ENCODE measurements around the gene SEL1L.
A peak's percentile ranks its signal among the peaks of the same experiment; 100 is the strongest.
"Not testable (repeated sequence)": the region's sequence is repeated elsewhere in the genome, so short reads cannot be mapped to it uniquely, and the experiment has no call there.

SEL1L gene

DNA sequence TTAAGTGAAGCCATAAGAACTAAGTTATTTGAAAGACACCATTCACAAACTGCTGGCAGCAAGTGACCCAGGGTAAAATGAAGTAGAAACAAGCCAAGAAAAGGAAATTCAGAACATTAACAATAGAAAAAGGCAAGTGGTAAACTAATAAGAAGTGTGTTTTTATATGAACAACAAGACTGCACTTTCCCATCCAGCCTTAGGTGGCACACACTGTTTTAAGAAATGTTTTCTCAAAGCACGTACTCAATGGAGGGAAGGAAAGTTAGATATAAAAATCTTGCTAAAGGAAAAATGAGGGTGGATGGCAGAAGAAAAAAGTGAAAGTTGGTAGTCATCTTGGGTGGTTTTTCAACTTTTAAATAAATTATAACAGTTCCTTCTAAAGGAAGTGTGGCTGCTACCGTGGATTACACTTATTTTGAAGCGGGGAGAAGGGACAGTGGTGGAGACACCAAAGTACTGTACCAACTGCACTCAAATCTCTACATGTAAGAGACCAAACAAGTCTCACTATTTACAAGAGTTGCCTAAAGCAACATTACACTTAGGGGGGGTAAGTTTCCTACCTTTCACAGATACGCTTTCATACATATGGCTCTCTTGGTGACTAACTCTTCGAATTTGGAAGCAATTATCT is 58.8 kb downstream of the SEL1L start:
- DNase-seq (ENCODE audit: low spot score) = no peak

DNA sequence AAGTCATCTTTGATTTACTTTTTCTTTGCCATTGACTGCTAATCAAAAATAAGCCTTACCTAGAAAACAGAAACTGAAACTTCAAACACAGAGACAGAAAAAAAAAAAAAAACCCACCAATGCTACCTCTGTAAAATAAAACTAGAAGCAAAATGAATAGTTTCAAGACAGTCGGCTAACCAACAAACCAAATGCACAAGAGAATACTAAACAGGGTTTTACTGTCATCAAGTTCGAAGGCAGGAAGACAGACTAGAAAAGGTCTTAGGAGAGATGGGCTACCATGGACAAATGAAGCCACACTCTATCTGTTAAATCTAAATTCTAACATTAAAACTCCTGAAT is 59.5 kb downstream of the SEL1L start:
- no peak for DNase-seq (ENCODE audit: low spot score)

DNA sequence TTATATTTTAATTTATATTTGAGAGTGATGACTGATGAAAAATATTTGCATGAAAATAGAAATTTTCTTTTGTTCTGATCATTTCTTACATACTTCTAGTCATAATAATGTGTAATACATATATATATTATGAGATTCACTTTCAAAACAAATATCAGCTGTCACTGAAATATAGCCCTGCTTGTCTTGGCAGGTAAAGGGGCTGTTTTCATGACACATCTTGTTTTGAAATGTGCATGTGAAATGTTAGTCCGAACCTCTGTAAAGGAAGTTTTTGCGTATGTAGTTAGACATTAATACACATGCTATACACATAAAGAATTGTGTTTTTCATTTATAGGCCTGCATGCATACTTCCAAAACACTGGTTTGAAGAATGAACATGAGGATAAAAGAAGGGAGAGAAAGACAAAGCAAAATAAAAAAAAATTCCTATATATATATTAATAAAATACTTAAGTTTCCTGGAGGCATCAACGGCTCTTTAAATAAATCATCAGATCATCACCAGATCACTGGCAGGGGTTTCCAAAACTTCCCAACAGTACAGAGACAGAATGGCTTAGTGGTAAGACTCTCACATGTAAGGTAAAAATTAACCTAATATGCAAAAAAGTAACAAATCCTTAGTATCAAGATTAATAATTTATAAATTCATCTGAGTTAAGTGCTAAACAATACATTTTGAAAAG is 60.1 kb downstream of the SEL1L start:
- DNase-seq (ENCODE audit: low spot score) = no peak

DNA sequence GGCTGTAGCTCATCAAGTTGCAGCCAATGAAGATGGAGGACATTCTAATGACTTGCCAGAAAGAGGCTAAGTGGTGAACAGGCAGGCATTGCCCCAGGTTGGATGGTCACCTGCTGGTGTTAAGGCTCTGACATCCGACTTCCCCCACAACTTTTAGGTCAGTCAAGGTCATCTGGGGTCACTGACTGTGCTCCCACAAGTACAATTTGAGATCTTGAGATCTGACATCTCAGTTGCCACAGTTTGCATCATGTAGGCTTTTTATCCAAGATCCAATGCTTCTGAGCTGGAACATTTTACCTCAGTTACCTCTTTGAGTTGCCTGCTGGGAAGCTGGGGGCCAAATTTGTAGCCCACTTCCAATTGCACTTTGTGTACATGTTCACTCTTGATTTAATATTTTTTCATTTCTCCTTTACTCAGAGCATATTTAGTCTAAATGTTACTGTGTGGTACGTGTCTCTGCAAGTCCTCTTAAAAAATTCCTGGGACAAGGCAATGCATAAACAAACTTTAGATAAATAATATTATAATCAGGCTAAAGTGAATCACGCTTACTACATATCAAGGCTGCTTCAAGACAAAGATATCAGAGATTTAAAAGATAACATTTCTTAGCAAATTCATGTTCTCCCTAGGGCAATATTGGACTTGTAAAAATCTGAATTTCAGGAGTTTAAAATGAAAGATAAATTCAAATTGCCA is 61.4 kb downstream of the SEL1L start:
- no peak for DNase-seq (ENCODE audit: low spot score)

DNA sequence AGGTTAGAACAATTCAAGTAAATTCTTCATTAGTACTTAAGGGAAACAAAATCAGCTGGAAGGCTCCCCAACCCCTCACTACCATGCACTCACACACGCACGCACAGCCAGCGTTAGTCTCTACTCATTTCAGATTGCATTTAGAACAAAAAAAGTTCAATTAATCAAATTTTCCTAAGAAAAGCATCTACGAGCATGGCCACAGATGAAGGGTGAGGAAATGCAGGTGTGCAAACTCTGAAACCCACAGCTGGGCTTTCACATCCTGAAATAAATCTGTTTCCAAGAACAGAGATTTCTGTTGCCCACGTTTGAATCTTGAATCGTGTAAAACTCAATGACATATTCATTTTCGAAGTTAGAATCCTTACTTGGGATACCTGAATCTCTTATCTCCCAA is 62.6 kb downstream of the SEL1L start:
- DNase-seq (ENCODE audit: low spot score) = no peak

DNA sequence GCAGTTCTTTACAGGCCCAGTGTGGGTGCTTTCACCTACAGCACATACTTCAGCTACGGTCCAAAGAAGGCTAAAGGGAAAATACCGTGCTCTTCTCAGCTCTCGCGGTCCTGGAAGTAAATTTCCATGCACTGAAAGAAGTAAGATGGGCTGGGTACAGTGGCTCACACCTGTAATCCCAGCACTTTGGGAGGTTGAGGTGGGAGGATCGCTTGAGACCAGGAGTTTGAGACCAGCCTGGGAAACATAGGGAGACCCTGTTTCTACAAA is 63.2 kb downstream of the SEL1L start:
- not testable (repeated sequence) for DNase-seq (ENCODE audit: low spot score)

DNA sequence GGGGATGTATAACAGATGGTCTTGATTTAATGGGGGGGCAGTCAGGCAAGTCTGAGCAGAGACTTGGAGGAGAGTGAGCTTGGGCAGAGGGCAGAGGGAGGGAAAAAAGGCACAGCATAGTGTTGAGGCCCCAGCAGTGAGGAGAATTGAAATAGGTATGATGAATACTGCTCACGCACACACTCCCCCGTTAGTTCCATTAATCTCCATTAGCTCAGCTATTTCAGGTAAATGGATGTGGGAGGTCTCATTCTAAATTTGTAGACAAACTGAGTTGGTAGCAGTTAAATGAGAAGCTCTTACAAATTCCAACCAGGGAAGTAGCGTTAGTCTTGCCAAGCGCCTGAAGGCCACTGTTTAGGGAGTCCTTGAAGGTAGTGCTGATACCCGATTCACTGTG is 66.8 kb downstream of the SEL1L start:
- DNase-seq (ENCODE audit: low spot score) = no peak

DNA sequence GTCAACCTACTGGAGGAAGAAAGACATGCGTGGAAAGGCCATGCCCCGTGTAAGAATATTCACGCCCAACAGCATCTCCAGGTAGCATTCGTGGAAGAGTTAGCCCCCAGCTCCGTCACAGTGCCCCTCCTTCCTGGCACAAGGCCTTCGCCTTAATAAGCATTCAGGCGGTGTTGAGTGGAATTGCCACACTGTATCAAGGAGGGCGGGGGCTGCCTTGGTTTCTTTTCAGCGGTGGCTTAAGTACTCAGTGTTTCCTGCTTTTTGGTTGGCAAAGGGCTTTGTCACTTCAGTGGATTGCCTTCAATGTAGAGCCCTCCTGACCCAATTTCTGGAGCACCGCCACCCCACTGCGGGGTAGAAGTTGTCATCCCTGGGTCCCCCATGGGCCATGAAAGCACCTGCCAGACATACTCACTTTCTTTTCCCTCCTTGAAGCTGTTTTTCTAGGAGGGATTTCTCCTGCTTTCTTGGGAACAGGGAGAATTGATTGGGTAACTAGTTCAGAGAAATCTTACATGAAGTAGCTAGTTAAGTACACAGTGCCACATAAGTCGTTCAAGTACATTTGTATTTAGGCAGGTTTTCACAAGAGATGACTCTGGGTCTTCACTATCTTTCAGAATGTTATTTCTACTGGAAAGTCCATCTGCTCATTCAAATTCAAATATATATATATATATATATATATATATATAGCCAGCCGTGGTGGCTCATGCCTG is 68.0 kb downstream of the SEL1L start:
- no peak for DNase-seq (ENCODE audit: low spot score)

DNA sequence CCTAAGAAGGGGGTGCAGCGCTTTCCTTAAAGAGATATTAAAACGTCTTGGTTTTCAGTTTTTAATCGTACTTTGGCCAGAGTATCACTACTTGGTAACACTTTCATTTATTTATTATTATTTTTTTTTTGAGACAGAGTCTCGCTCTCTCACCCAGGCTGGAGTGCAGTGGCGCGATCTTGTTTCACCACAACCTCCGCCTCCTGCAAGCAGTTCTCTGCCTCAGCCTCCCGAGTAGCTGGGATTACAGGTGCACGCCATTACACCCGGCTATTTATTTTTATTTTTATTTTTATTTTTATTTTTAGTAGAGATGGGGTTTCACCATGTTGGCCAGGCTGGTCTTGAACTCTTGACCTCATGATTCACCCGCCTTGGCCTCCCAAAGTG is 68.7 kb downstream of the SEL1L start:
- DNase-seq (ENCODE audit: low spot score) = not testable (repeated sequence)

DNA sequence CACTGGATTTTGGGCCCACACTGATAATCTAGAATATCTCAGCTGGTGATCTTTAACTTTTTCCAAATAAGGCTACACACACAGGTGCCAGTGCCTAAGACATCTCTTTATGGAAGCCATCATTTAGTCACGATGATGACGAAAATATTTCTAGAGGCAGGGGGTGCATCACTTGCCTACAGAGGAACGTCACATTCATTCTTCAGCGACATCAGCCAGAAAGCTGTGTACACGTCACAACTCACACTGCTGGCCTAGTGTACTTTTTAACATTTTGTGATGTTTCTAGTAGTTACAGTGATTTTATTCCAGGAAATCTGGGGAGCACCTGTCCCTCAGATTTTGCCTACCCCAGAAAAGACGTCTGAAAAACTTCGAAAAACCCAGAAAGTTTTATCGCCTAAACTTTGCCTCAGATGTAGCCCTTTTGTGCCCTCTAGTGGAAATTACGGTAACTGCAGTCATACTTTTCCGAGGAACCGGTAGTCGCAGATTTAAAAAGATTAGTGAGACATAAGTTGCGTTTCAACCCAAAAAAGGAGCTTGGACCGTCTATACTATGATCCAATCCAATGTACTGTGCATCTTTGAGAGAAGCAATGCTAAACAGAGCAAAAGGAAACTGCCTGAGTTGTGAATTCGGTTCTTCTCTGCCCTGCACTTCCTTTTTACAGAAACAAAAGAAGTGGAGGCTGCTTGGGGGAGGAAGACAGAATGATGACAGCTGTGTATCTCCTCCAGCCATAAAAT is 69.2 kb downstream of the SEL1L start:
- peak; percentile 57 for DNase-seq (ENCODE audit: low spot score)

DNA sequence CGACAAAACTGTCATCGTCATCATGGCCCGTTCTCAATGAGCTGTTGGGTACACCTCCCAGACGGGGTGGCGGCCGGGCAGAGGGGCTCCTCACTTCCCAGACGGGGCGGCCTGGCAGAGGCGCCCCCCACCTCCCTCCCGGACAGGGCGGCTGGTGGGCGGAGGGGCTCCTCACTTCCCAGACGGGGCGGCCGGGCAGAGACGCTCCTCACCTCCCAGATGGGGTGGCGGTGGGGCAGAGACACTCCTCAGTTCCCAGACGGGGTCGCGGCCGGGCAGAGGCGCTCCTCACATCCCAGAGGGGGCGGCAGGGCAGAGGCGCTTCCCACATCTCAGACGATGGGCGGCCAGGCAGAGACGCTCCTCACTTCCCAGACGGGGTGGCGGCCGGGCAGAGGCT is 71.3 kb downstream of the SEL1L start:
- DNase-seq (ENCODE audit: low spot score) = not testable (repeated sequence)

DNA sequence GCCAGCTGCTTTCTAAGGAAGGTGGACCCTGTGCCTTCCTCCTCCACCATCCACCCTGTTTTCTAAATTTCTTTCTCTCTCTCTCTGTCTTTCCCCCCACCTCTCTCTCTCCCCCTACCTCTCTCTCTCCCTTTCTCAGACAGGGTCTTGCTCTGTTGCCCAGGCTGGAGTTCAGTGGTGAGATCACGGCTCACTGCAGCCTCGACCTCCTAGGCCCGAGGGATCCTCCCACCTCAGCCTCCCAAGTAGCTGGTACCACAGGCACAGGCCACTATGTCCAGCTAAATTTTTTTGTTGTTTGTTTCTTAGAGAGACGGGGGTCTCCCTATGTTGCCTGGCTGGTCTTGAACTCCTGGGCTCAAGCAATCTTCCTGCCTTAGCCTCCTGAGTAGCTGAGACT is 73.7 kb downstream of the SEL1L start:
- no peak for DNase-seq (ENCODE audit: low spot score)

DNA sequence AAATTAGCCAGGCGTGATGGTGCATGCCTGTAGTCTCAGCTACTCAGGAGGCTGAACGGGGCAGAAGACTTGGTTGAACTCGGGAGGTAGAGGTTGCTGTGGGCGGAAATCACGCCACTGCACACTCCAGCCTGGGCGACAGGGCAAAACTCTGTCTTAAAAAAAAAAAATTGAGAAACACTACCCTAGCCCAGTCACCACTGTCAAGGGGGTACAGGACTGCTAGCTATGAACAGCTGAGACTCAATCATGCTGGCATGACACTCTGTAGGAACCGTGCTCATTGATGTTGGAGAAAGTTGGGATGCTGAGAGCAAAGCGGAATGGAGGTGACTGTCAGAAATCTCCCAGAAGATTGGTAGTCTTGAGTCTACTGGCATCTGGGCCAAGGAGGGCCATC is 75.3 kb downstream of the SEL1L start:
- no peak for DNase-seq (ENCODE audit: low spot score)

DNA sequence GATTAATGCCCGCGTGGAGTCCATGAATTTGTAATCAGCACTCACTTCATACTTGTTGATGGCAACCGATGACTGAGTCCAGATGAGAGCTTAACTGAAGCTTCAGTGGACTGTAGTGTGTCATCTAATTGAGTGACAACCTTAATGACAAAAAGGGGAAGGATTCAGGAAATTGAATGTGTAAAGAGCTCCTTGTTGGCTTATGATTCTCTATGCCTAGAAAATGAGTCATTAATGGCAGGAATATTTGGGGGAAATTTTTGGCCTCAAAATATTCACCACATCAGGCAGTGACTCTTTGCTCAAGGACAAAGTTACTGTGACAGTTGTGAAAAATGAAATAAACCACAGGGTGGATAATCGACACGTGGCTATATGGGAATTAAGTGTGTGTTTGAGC is 78.3 kb downstream of the SEL1L start:
- DNase-seq (ENCODE audit: low spot score) = no peak

DNA sequence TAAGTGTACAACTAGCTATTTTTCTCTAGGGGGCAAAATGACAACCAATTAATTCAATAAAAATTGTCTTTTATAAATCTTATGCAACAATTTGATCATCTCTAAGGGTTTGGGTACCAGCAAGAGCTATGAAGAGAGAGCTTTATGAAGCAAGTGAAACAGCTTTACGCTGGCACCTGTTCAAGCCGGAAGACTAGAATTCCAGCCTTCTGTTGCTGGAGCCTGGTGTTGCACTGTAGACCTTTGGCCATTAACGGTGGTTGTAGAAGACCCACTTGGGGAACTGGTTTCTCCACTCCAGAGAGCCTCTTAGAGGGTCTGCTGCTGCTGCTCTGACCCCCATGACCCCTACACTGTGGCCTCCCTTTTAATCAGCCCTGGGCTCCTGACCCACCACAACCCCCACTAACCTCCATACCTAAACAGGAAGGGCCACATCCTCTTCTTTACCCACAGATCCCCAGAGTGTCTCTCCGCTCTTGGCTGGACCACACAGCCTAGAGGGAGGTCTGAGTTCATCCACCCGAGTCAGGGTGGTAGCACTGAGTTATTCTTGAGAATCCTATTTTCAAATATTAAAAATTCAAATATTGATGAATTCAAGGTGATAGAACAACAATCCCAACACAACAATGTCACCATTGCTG is 79.0 kb downstream of the SEL1L start:
- DNase-seq (ENCODE audit: low spot score) = no peak

DNA sequence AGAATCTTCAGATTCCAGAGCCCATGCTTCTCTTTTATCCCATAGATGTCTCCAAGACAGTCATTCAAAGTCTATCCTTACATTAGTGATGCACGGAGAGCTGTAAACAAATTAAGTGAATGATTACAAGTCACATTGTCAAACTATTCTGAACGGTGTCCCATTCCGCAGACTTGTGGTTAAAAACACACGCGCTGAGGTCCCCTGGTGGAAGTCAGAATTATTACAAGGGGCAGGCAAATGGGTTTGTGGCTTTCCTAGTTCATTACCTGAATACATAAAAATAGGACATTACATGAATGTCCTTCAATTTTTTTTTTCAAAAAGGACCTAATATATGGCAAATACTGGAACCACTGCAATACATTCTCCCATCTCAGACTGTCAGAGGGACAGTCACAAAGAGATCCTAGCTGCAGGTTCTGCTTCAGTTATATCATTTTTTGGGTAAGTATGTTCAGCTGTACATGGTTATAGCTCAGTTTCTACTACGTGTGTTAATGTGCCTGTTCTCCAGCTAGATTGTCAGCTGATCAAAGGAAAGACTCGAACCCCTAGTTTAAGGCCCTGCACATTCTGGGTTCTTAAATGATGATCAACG is 80.4 kb downstream of the SEL1L start:
- peak; percentile 50 for DNase-seq (ENCODE audit: low spot score)

DNA sequence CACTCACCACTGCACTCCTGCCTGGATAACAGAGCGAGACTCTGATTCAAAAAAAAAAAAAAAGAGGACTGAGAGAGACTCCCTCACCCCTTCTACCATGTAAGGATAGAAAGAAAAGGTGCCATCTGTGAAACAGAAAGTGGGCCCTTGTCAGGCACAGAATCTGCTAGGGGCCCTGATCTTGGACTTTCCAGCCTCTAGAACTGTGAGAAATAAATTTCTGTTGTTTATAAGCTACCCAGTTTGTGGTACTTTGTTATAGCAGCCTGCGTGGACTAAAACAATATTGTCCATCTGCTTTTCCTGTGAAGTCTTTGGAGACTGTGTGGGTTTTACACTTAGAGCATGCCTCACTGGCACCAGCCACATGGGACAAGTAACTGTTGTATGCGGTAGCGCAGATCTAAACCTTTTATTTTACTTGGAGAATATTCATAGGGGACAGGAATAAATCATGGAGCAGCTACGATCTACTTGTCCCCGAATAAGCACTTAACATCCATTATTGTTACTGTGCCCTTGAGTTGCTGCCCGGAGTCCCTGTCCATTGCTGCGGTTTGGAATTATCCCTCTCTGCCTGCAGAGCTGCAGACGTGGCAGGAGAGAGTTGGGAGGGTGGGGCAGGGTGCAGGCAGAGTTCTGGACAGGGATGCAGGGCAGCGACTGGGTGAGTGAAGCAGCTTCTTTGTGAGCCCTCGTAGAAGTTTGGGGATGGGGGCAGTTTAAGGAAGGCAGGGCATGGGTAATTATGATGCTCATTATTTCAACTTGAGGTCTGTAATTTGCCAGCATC is 81.1 kb downstream of the SEL1L start:
- no peak for DNase-seq (ENCODE audit: low spot score)

DNA sequence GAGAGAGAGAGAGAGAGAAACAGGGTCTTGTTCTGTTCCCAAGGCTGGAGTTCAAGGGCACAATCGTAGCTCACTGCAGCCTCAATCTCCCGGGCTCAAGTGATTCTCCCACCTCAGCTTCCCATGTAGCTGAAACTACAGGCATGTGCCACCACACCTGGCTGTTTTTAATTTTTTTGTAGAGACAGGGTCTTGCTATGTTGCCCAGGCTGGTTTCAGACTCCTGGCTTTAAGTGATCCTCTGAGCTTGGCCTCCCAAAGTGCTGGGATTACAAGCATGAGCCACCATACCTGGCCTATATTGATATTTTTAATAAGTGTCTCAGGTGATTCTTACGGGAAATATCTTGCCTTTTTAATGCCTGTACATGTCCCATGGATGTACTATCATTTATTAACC is 82.7 kb downstream of the SEL1L start:
- no peak for DNase-seq (ENCODE audit: low spot score)

DNA sequence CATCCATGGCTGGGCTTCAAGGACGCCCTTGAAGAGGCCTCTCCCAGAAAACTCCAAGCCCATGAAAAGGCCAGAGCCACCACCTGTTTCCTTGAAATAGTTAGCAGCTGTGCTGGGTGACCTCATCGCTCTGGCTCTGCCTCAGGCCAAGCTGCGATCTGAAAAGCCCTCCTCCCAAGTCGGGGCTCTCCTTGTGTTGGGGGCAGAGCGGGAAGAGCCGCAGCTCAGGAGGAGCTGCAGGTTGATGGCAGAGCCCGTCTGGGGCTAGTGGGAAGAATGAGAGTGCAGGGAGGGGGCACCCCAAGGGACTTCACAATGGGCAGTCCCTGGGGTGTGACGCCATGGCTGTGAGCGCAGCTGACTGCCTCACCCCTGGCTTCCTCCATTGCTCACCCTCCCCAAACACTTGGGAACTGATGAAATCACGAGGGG is 83.5 kb downstream of the SEL1L start:
- DNase-seq (ENCODE audit: low spot score) = peak; percentile 32

DNA sequence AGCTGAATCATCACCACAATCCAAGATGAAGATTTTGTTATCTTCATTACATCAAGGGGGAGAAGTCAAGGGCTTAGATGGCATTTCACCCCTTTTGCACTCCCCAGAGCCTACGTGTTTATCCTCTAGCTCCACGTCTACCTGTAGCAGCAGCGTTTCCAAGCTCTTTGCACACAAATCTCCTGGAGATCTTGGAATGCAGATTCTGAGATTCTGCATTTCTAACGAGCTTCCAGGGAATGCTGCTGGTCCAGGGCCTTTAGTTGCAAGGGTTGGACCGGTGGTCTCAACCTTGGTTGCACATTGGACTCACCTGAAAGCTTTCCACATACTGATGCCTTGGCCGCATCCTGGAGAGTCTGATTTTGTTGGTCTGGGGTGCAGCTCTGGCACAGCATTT is 84.1 kb downstream of the SEL1L start:
- DNase-seq (ENCODE audit: low spot score) = no peak

Data from SK-N-DZ (cell line).